ENCODE data around the gene GET4.

The GET4 gene

GRCh38 chr7:913736-914520 is 37.6 kb downstream of the GET4 start:
- Mint-ChIP-seq H3K27ac (no peak overlapping the region), H3K27me3 (ENCODE audit: low read depth) (no peaks in the 10 kb centered on the region), H3K4me3 (no peak overlapping the region), H3K4me1 (ENCODE audit: low read depth) (no peaks in the 10 kb centered on the region), H3K36me3 (ENCODE audit: low read depth) (no peaks in the 10 kb centered on the region), H3K9me3 (no peaks in the 10 kb centered on the region)

DNA sequence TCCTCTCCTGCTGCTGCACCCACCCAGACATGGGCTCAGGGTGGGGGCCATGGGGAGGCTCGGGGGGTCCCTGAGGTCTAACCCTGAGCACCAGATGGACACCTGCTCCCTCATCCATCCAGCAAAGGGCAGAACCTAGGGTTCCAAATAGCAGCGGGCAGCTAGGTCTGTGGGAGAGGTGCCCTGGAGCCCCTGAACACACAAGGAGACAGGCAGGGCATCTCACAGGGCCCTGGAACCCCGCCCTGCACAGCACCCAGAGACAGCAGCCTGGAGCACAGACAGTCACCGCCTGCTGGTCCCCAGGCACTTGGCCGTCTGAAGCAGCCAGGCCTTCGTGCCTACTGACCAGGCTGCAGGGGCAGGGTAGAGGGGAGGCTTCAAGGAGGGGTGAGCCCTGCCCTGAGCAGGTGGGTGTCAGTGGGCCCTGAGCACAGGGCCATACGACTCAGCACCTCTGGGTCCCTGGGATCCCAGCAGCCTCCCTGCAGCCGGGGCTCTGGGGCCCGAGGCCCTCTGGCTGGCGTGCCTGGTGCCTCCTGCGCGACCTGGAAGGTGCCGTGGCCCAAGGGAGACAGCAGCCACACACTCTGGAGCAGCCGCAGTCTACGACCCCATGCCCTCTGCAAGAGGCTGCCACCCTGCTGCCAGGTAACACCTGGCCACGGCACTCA is 38.3 kb downstream of the GET4 start:
- no peak overlapping the region for H3K27ac Mint-ChIP-seq
- H3K36me3 Mint-ChIP-seq (ENCODE audit: low read depth): peaks cover 2% of the 10 kb centered on the region
- H3K4me3 Mint-ChIP-seq: no peak overlapping the region
- H3K9me3 Mint-ChIP-seq: no peaks in the 10 kb centered on the region
- no peaks in the 10 kb centered on the region for H3K27me3 Mint-ChIP-seq (ENCODE audit: low read depth)
- H3K4me1 Mint-ChIP-seq (ENCODE audit: low read depth): peaks cover 2% of the 10 kb centered on the region

DNA sequence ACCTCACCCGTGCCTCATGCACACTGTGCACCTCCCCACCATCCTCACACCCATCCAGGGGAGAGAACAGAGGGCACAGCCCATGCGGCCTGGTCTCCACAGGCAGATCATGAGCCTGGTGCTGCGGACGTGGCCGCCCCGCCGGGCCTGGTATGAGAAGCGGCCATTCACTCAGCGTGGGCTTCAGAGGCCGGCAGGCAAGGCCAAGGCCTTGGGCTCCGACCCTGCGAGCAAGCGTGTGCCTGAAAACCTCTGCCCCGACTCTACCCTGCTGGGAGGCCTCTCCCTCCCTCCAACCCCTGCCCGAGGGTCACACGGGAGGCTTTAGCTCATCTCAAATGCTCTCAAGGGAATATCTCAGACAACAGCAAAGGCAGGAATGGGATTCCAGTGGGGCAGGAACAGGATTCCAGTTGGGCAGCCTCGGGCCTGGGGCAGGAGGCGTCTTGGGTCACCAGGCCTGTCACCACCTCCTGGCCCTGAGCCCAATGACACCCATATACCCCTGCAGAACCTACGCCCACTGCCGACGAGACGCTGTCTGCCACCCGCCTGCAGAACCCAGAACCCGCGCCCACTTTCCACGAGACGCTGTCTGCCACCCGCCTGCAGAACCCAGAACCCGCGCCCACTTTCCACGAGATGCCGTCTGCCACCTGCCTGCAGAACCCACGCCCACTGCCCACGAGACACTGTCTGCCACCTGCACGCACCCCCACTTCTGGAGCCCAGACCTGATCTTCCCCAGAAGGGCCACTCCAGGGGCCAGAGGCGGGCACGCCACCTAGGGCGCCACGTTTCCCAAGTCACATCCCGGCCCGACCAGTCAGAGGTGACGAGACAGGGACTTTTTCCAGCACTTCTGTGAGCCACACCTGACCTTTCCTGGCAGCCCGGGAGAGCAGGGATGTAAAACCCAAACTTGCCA is 39.2 kb downstream of the GET4 start:
- Mint-ChIP-seq H3K36me3 (ENCODE audit: low read depth) (peaks cover 2% of the 10 kb centered on the region), H3K27me3 (ENCODE audit: low read depth) (no peaks in the 10 kb centered on the region), H3K4me3 (no peak overlapping the region), H3K4me1 (ENCODE audit: low read depth) (peaks cover 2% of the 10 kb centered on the region), H3K27ac (no peak overlapping the region), H3K9me3 (no peaks in the 10 kb centered on the region)

DNA sequence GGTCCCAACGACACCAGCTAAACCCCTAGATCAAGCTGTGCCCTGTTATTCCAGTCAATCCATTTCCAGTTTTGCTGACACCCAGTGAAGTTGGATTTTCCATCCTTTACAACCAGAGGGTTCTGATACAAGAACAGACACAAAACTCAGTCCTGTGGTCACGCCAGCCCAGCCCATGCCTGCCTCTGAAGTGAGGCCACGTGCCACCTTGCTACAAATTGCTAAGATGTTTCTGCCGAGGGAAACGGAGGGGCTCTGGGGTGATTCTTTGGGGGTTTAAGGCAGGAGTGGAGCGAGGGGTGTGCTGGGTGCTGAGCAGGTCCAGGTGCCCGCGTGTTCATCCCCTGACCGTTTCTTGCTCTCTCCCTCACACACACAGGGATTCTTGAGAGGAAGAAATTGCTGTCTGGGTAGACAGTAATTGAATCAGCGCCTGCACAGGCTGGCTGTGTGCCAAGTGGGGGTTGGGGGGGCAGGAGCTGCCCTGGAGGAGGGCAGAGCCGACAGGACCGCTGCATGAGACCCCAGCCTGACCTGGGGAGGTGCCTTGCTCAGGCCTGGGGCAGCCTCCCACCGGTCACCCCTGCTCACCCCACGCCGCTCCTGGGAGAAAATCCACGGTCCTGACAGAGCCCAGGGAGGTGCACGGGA is 40.1 kb downstream of the GET4 start:
- H3K4me3 Mint-ChIP-seq: no peak overlapping the region
- peaks cover 6% of the 10 kb centered on the region for H3K4me1 Mint-ChIP-seq (ENCODE audit: low read depth)
- H3K27ac Mint-ChIP-seq: no peak overlapping the region
- H3K9me3 Mint-ChIP-seq: no peaks in the 10 kb centered on the region
- H3K36me3 Mint-ChIP-seq (ENCODE audit: low read depth): peaks cover 2% of the 10 kb centered on the region
- no peaks in the 10 kb centered on the region for H3K27me3 Mint-ChIP-seq (ENCODE audit: low read depth)

GRCh38 chr7:917255-918117 is 41.1 kb downstream of the GET4 start:
- no peak overlapping the region for H3K27ac Mint-ChIP-seq
- no peaks in the 10 kb centered on the region for H3K9me3 Mint-ChIP-seq
- H3K36me3 Mint-ChIP-seq (ENCODE audit: low read depth): peaks cover 2% of the 10 kb centered on the region

GRCh38 chr7:918118-918425 is 41.7 kb downstream of the GET4 start:
- H3K9me3 Mint-ChIP-seq: no peaks in the 10 kb centered on the region
- peaks cover 2% of the 10 kb centered on the region for H3K36me3 Mint-ChIP-seq (ENCODE audit: low read depth)
- H3K4me3 Mint-ChIP-seq: no peak overlapping the region
- no peaks in the 10 kb centered on the region for H3K27me3 Mint-ChIP-seq (ENCODE audit: low read depth)
- peaks cover 12% of the 10 kb centered on the region for H3K4me1 Mint-ChIP-seq (ENCODE audit: low read depth)
- H3K27ac Mint-ChIP-seq: no peak overlapping the region

More at GRCh38 chr7:917255-918117, 41.1 kb downstream of the GET4 start:
- Mint-ChIP-seq H3K4me1 (ENCODE audit: low read depth) (peaks cover 9% of the 10 kb centered on the region), H3K4me3 (no peak overlapping the region), H3K27me3 (ENCODE audit: low read depth) (no peaks in the 10 kb centered on the region)

- no peaks in the 10 kb centered on the region for H3K9me3 Mint-ChIP-seq
- no peak overlapping the region for H3K4me3 Mint-ChIP-seq
- no peaks in the 10 kb centered on the region for H3K27me3 Mint-ChIP-seq (ENCODE audit: low read depth)
- H3K4me1 Mint-ChIP-seq (ENCODE audit: low read depth): peaks cover 15% of the 10 kb centered on the region
- peaks cover 2% of the 10 kb centered on the region for H3K36me3 Mint-ChIP-seq (ENCODE audit: low read depth)
- no peak overlapping the region for H3K27ac Mint-ChIP-seq
Observed at GRCh38 chr7:918441-919113, 42.2 kb downstream of the GET4 start.

- Mint-ChIP-seq H3K9me3 (no peaks in the 10 kb centered on the region), H3K4me1 (ENCODE audit: low read depth) (peaks cover 15% of the 10 kb centered on the region), H3K4me3 (no peak overlapping the region), H3K36me3 (ENCODE audit: low read depth) (peaks cover 2% of the 10 kb centered on the region), H3K27ac (no peak overlapping the region), H3K27me3 (ENCODE audit: low read depth) (no peaks in the 10 kb centered on the region)
Observed at GRCh38 chr7:919114-919442, 42.7 kb downstream of the GET4 start.

DNA sequence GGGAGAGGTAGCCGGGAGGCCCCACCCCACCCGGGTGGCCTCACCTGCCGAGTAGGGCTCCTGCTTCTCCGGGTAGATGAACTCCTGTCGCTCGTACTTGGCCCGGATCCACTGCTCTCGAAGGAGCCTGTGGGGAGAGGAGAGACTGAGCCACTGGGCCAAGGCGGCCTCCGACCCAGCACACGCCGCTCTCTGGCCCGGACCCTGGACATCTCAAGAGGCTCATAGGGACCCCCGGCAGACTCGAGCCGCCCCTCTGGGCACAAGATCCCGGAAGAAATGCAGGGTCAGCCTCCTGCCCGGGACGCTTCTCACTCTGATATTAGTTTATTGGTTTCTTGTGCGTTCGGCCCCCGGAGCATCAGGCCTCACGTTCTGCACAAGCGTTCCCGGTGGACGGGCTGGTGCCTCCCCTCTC is 43.6 kb downstream of the GET4 start:
- no peaks in the 10 kb centered on the region for H3K27me3 Mint-ChIP-seq (ENCODE audit: low read depth)
- peaks cover 2% of the 10 kb centered on the region for H3K36me3 Mint-ChIP-seq (ENCODE audit: low read depth)
- no peaks in the 10 kb centered on the region for H3K9me3 Mint-ChIP-seq
- peaks cover 18% of the 10 kb centered on the region for H3K4me1 Mint-ChIP-seq (ENCODE audit: low read depth)
- no peak overlapping the region for H3K27ac Mint-ChIP-seq
- no peak overlapping the region for H3K4me3 Mint-ChIP-seq

DNA sequence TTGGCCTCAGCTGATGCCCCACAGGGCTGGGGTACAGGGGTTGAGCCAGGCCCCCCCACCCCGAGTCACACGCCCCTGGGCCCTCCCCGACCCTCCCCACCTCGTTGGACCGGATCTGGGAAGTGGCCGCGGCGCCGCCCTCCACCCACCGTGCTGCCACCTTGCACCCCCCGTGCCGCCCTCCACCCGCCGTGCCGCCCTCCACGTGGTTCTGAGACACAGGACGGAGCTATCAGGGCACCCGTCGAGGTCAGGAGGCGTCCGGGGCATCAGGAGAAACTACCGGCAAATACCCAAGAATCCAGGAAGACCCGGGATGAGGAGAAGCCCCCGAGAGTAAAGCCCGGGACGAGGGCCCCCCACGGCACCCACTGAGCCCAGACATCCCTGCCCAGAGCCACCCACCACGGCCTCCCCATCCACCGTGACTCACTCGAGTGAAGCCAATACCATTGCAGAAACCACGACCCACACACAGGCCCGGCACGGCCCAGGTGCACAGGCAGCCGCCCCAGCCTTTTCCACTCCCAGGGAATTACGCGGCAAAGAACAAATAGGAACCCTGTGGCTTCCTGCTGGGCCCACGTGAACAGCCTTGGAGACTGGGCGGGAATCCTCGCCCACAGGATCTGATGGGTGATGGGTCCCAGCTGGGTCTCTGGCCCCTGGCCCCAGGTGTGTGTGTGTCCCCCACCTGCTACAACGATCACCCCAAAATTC is 44.2 kb downstream of the GET4 start:
- Mint-ChIP-seq H3K27me3 (ENCODE audit: low read depth) (no peaks in the 10 kb centered on the region), H3K4me1 (ENCODE audit: low read depth) (peaks cover 18% of the 10 kb centered on the region), H3K9me3 (no peaks in the 10 kb centered on the region), H3K36me3 (ENCODE audit: low read depth) (peaks cover 2% of the 10 kb centered on the region), H3K4me3 (no peak overlapping the region), H3K27ac (peak overlapping the region; percentile 62)

DNA sequence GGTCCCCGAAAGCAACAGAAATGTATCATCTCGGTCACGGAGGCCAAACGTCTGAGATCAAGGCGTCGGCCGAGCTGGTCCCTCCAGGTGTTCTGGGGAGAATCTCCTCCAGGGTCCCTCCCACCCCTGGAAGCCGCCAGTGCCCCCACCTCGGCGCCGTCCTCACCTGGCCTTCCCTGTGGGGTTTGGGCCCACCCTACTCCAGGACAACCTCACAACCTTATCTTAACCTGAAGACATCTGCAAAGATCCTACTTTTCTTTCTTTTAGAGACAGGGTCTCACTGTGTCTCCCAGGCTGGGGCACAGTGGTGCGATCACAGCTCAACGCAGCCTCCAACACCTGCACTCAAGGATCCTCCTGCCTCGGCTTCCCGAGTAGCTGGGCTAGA is 44.7 kb downstream of the GET4 start:
- no peak overlapping the region for H3K4me3 Mint-ChIP-seq
- H3K4me1 Mint-ChIP-seq (ENCODE audit: low read depth): peaks cover 18% of the 10 kb centered on the region
- no peaks in the 10 kb centered on the region for H3K27me3 Mint-ChIP-seq (ENCODE audit: low read depth)
- peaks cover 2% of the 10 kb centered on the region for H3K36me3 Mint-ChIP-seq (ENCODE audit: low read depth)
- H3K9me3 Mint-ChIP-seq: no peaks in the 10 kb centered on the region
- peak overlapping the region; percentile 62 for H3K27ac Mint-ChIP-seq

- Mint-ChIP-seq H3K4me3 (no peak overlapping the region), H3K27ac (peak overlapping the region; percentile 62), H3K4me1 (ENCODE audit: low read depth) (peaks cover 18% of the 10 kb centered on the region), H3K27me3 (ENCODE audit: low read depth) (no peaks in the 10 kb centered on the region), H3K36me3 (ENCODE audit: low read depth) (peaks cover 2% of the 10 kb centered on the region), H3K9me3 (no peaks in the 10 kb centered on the region)
Observed at GRCh38 chr7:921581-922333, 45.4 kb downstream of the GET4 start.

All from T-helper 1 cell treated with Interleukin-12 subunit alpha and Interleukin-12 subunit beta and Interleukin-4 antibody, amounts not matched to agents 30 μg/mL and 1 μg/mL, for 36 hours (primary cell).